Bone marrow (tissue), 2 donors: ENCODE results near the gene PARN.
"Not testable (repeated sequence)": the region's sequence is repeated elsewhere in the genome, so short reads cannot be mapped to it uniquely, and the experiment has no call there.

Source experiments
- DNase-seq, 2 donors: peaks; one replicate each; lab custom pipeline; 2025; lab: John Stamatoyannopoulos, UW

Gene PARN

DNA sequence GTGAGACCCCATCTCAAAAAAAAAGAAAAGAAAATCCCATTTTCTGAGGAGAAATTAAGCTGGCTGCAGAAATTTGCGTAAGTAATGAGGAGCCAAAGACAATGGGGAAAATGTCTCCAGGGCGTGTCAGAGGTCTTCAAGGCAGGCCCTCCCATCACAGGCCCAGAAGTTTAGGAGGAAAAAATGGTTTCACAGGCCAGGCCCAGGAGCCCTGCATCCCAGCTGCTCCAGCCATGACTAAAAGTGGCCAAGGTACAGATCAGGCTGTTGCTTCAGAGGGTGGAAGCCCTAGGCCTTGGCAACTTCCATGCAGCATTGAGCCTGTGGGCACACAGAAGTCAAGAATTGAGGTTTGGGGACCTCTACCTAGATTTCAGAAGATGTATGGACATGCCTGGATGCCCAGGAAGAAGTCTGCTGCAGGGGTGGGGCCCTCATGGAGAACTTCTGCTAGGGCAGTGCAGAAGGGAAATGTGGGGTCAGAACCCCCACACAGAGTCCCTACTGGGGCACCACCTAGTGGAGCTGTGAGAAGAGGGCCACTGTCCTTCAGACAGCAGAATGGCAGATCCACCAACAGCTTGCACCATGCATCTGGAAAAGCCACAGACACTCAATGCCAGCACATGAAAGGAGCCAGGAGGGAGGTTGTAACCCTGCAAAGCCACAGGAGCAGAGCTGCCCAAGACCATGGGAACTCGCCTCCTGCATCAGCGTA lies 55.2 kb downstream of the PARN start:
- not testable (repeated sequence) for DNase-seq

GRCh38 chr16:14572535-14572934 lies 57.5 kb downstream of the PARN start:
- no peak for DNase-seq

DNA sequence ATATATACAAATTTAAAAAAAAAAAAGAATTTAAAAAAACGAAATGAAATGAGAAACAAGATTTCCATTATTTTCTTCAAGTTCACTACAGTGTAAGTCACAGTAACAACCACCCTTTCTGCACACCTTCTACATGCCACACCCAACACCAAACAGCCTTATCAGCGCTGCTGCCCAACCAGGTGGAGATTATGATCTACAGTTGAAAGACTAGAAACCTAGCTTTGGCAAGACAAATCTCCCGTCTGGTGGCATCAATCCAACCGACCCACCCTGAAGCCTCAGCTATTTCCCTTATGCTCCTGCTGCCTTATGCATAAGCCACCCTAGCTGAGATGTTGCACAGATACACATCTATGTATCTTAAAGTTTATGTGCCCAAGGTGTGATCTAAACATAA lies 60.8 kb downstream of the PARN start:
- DNase-seq = no peak

GRCh38 chr16:14566599-14566998 lies 63.5 kb downstream of the PARN start:
- no peak for DNase-seq

- no peak for DNase-seq
These were observed 64.4 kb downstream of the PARN start for GRCh38 chr16:14565688-14566025.

GRCh38 chr16:14564861-14565687 lies 65.0 kb downstream of the PARN start:
- no peak for DNase-seq

DNA sequence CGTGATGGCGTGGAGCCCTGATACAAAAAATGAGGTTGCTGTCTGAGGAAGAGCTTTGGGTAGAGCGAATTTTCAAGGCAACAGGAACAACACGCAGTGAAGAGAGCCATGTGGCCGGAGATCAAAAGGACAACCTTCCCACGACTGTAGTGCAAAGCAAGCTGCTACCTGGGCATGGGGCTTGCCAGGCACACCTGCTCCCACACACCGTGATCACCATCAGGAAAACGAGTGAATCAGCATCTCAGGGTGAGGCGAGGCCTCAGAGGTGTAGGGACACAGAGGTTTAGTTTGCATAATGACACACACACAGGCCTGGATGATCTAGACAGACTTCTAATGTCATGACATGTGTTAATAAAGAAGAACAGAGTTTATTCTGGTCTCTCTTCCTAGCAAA lies 65.7 kb downstream of the PARN start:
- DNase-seq = no peak

DNA sequence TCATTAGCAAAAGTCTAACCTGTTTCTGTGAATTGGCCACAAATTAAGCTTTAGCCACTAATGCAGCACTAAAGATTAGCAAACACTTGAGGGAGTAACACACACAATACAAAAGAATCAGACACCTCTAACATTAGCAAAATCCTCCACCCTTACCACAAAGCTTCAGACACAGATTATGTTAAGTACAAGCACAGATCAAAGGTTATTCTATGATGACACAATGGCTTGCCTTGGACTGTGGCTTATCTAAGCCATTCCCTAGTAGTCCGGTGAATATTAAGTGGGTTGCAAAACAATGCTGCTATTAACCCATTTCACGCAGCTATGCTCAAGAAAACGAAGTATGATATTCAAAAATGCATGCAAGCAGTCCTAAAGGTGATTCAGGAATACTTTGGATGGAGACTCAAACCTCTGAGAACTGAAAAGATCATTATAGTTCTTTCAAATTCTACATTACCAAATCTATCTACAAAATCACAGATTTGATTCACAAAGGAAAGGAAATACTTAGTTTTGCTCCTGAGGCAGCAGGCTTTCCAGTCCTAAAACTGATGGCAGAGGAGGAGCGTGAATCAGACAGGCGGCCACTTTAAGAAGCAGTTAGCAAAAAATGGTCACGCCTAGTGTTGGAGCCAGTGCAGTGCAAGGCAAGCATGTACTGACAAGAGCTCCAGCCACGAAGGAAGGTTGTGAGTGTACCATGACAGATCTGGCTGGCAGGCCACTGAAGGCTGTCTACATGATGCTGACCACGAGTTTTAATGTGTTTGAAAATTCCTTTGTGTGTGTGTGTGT lies 67.2 kb downstream of the PARN start:
- DNase-seq = no peak

DNA sequence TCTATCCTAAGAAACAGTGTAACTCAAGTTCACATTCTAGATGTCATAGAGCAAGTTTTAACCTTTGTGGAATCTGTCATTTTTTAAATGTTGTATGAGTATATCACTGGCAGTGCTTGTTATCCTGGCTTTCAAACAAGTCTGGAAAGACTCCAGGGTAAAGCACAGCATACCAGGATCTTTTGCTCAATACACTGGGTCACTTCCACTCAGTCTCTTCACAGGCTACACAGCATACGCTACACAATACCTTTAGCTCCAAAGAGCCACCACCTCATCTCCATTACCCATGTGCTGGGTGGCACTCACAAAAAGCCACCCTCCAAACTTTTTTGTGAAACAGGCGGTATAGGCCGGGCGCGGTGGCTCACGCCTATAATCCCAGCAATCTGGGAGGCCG lies 69.5 kb downstream of the PARN start:
- DNase-seq = no peak

- DNase-seq = no peak
These were observed 70.2 kb downstream of the PARN start for GRCh38 chr16:14559809-14560241.

- no peak for DNase-seq
These were observed 76.6 kb downstream of the PARN start for GRCh38 chr16:14553447-14553846.

DNA sequence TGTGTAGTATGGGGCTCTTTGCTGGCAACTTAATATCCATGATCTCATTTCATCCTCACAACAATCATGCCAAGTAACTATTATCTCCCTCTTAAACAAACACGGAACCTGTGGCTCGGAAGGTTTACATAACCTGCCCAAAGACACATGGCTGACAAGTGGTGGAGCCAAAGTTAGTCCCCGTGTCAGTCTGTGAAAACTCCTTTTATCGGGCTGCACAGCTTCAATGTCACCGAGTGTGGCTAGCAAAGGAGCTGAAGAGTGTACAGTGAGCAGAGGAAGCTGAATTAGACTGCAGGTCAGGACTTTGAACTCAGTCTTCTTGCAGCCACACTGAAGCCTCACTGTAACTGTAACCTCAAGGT lies 80.3 kb downstream of the PARN start:
- no peak for DNase-seq

GRCh38 chr16:14548933-14549788 lies 80.9 kb downstream of the PARN start:
- DNase-seq = no peak

- no peak for DNase-seq
These were observed 84.6 kb downstream of the PARN start for GRCh38 chr16:14545346-14545884.

- DNase-seq = not testable (repeated sequence)
These were observed 85.2 kb downstream of the PARN start for GRCh38 chr16:14544846-14545245.

- DNase-seq = no peak
These were observed 90.4 kb downstream of the PARN start for GRCh38 chr16:14539631-14540030.

DNA sequence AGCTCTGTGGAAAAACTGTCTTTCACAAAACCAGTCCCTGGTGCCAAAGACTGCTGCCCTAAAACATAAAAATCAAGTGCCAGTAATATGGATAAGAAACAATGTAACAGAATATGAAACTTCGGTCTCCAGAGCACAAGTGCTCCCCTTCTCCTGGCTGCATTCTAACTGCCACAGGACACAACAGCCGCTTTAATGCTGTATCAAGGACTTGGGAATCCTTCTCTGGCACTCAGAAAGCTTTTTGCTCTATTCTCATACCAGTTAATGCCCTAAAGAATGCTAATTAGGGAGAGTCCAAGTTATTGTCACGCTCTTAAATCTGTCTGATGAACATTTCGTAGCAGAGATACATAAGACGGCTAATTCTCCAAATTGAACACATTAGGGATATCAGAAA lies 90.9 kb downstream of the PARN start:
- DNase-seq = no peak

DNA sequence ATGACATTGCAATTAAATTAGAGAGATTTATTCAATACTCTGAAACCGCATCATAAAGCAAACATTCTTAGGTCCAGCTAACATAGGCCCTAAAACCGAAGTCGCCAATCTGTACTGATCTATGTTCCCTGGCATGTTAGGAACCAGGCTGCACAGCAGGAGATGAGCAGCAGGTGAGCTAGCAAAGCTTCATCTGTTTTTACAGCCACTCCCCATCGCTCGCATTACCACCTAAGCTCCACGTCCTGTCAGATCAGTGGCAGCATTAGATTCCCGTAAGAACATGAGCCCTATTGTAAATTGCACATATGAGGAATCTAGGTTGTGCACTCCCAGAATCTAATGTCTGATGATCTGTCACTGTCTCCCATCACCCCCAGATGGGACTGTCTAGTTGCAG lies 91.5 kb downstream of the PARN start:
- DNase-seq = no peak

DNA sequence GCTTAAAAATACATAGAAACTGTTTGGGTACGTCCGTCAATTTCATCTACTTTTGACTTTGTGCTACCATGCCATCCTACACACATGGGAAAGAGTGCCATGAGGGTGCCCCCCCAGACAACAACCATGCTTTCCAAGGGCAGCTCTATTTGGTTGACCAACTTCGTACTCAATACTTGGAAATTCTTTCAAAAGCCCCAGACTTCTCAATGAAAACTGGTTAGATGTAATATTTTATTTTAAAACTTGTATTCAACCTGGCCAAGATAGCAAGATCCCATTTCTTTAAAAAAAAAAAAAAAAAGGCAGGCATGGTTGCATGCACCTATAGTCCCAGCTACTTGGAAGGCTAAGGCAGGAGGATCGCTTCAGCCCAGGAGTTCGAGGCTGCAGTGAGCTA lies 98.4 kb downstream of the PARN start:
- no peak for DNase-seq

- no peak for DNase-seq
These were observed 99.0 kb downstream of the PARN start for GRCh38 chr16:14531101-14531500.

DNA sequence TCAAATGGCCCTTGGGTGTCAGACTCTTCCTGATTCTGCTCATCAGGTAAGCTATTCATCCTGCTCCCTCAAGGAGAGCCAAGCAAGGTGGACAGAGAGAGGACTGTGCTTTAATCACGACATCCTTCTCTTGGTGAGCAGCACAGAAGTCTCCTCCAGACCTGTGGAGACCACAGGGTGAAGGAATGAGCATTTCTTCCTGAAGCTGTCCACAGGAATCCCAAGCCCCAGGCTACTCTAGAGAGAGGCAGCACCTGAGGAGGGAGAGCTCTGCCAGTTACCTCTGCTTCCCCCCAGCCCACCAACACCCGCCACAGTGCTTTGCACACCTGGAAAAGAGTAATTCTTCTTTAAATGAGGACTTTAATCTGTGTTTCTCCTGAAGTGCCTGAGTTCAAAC lies 100.0 kb downstream of the PARN start:
- DNase-seq = no peak
